ENCODE measurements around the gene CDH26. TPM values are rescaled to one million over a fixed set of nuclear protein-coding genes. Genes with fewer than 3 reads are reported as not detected.

The CDH26 gene
- total and polyA plus RNA-seq, 2 of the 13 experiments (the other 11 are each of a cell fraction or from before 2014, with no cell fraction given) = 0.40 to 1.1 TPM

- TF ChIP-seq MEIS1 (CRISPR knock-in tag; IDR thresholded peaks at IDR 0.05; ENCODE audit: borderline replicate concordance) = no peak
- no peak for TF ChIP-seq AHR (CRISPR knock-in tag; IDR thresholded peaks at IDR 0.05)
- no peak for TF ChIP-seq ZBTB2 (CRISPR knock-in tag; IDR thresholded peaks at IDR 0.05; ENCODE audit: low read depth)
- no peak for TF ChIP-seq CHD2 (IDR thresholded peaks at IDR 0.05; ENCODE audit: low read depth, low read length)
- no peak for TF ChIP-seq ZNF333 (CRISPR knock-in tag; IDR thresholded peaks at IDR 0.05; ENCODE audit: borderline replicate concordance)
- TF ChIP-seq ZNF503 (CRISPR knock-in tag; IDR thresholded peaks at IDR 0.05) = no peak
- no peak for TF ChIP-seq ZBTB7B (CRISPR knock-in tag; IDR thresholded peaks at IDR 0.05)
- no peak for TF ChIP-seq ZNF615 (CRISPR knock-in tag; IDR thresholded peaks at IDR 0.05; ENCODE audit: borderline replicate concordance)
- TF ChIP-seq PAF1 (CRISPR knock-in tag; IDR thresholded peaks at IDR 0.05) = no peak
- TF ChIP-seq ZNF20 (CRISPR knock-in tag; IDR thresholded peaks at IDR 0.05) = no peak
- no peak for TF ChIP-seq CEBPG (CRISPR knock-in tag; IDR thresholded peaks at IDR 0.05)
- TF ChIP-seq SCMH1 (CRISPR knock-in tag; IDR thresholded peaks at IDR 0.05; ENCODE audit: borderline replicate concordance) = no peak
- no peak for TF ChIP-seq ZNF607 (CRISPR knock-in tag; IDR thresholded peaks at IDR 0.05; ENCODE audit: borderline replicate concordance)
- TF ChIP-seq RBAK (CRISPR knock-in tag; IDR thresholded peaks at IDR 0.05) = no peak
- TF ChIP-seq ZNF441 (CRISPR knock-in tag; IDR thresholded peaks at IDR 0.05; ENCODE audit: borderline replicate concordance) = no peak
- H2AFZ ChIP-seq (ENCODE audit: low read length) = no peak overlapping the region
- ATAC-seq (no peak), FAIRE-seq (no peak), DNase-seq (ENCODE audit: low spot score) (no peak)
- no peaks in the 10 kb centered on the region for H4K20me1 ChIP-seq (ENCODE audit: insufficient read depth, low read length)
- ChIA-PET POLR2A (no interaction called here), CTCF (ENCODE audit: low intra/inter-chr PET ratio, low total read pairs) (no interaction called here)
- no peaks in the 10 kb centered on the region for H3K79me2 ChIP-seq (ENCODE audit: insufficient read depth, low read length)
- H3K4me1 ChIP-seq (ENCODE audit: insufficient read depth, low read length) = no peaks in the 10 kb centered on the region
- H3K9ac ChIP-seq (ENCODE audit: insufficient read depth, low read depth, low read length) = no peak overlapping the region
- no TSS peak for BruUV-seq (replicated peaks)
- no peaks in the 10 kb centered on the region for H3K36me3 ChIP-seq (replicated peaks in 1 of 2; ENCODE audit: control insufficient read depth in 1 of 2, insufficient read depth in 2 of 2, low read length in 2 of 2)
- no peak overlapping the region for H3K4me2 ChIP-seq (ENCODE audit: low read depth, low read length)
- intact Hi-C loops (cut with micrococcal nuclease; ENCODE audit: unreplicated experiment) = no loop called here
- WGBS (ENCODE audit: low lambda C conversion rate) = 37% methylated on average over 4 of the region's 4 CpGs
- H3K9me3 ChIP-seq (ENCODE audit: low read length) = no peaks in the 10 kb centered on the region
- H3K4me3 ChIP-seq (replicated peaks in 1 of 3; ENCODE audit: insufficient read depth in 1 of 3, low read depth in 2 of 3, low read length in 3 of 3) = no peak overlapping the region
- no peaks in the 10 kb centered on the region for H3K27me3 ChIP-seq (ENCODE audit: control insufficient read depth in 1 of 2, insufficient read depth in 2 of 2, low read length in 2 of 2)
- H3K27ac ChIP-seq (ENCODE audit: extremely low read length, insufficient read depth, low read length) = no peak overlapping the region
- in situ Hi-C loops (cut with HindIII; ENCODE audit: extremely low pct_ligation_motif_present, low pct_unique_long_range_greater_than_20kb) = no loop called here
These were observed 34.4 kb downstream of the CDH26 start for GRCh38 chr20:59992526-59993084.

Data from HepG2 (cell line).